Nephron progenitor cell (in vitro differentiated cells): ENCODE results near the gene AMPH.

Source experiments
- DNase-seq: peaks from one replicate; pipeline ENCODE4 v3.0.0; 2021
- H3K27ac Mint-ChIP-seq: 2 replicates; pipeline ENCODE4 v1.8.0; 2021; ENCODE audit warnings: mild to moderate bottlenecking, moderate library complexity, mixed read lengths
- H3K27me3 Mint-ChIP-seq: 2 replicates; pipeline ENCODE4 v1.8.0; 2021; ENCODE audit warnings: mild to moderate bottlenecking, low read depth, mixed read lengths; ENCODE audit not compliant: poor library complexity
- H3K36me3 Mint-ChIP-seq: 2 replicates; pipeline ENCODE4 v1.8.0; 2021; ENCODE audit warnings: low read depth, mixed read lengths
- H3K4me1 Mint-ChIP-seq: 2 replicates; pipeline ENCODE4 v1.8.0; 2021; ENCODE audit warnings: mixed read lengths
- H3K4me3 Mint-ChIP-seq: 2 replicates; pipeline ENCODE4 v1.8.0; 2021; ENCODE audit warnings: mild to moderate bottlenecking, moderate library complexity, mixed read lengths
- H3K9me3 Mint-ChIP-seq: 2 replicates; pipeline ENCODE4 v1.8.0; 2021; ENCODE audit warnings: mild to moderate bottlenecking, moderate library complexity, mixed read lengths
- TF ChIP-seq, protein P1 (sequence below): fragments of 200-600 bp; sonication (generic); IDR thresholded peaks from 2 replicates; pipeline ENCODE4 v1.5.0; 2021; ENCODE audit warnings: antibody characterized with exemption

AMPH gene

DNA sequence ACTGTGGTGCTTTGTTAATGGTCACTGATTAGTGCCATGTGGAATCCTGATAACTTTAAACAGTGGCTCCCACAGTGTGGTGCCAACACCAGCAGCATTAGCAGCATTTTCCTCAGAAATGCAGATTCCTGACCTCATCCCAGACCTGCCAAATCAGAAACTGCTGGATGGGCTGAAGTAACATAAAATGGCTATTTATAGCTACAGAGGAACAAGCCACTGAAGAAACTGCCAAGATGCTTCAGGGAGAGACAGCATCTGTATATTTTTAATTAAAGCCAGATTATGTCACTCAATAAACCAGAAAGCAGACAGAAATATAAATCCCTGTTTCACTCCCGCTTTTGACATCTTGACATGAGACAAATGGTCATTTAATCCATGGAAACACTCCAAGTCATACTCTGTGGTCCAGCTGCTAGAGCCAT, 178.5 kb downstream of the AMPH start:
- peaks cover 3% of the 10 kb centered on the region for H3K27me3 Mint-ChIP-seq
- H3K27ac Mint-ChIP-seq, result no peak overlapping the region
- TF ChIP-seq, protein P1, sequence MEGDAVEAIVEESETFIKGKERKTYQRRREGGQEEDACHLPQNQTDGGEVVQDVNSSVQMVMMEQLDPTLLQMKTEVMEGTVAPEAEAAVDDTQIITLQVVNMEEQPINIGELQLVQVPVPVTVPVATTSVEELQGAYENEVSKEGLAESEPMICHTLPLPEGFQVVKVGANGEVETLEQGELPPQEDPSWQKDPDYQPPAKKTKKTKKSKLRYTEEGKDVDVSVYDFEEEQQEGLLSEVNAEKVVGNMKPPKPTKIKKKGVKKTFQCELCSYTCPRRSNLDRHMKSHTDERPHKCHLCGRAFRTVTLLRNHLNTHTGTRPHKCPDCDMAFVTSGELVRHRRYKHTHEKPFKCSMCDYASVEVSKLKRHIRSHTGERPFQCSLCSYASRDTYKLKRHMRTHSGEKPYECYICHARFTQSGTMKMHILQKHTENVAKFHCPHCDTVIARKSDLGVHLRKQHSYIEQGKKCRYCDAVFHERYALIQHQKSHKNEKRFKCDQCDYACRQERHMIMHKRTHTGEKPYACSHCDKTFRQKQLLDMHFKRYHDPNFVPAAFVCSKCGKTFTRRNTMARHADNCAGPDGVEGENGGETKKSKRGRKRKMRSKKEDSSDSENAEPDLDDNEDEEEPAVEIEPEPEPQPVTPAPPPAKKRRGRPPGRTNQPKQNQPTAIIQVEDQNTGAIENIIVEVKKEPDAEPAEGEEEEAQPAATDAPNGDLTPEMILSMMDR, result no peak
- no peak for DNase-seq
- H3K36me3 Mint-ChIP-seq, result no peaks in the 10 kb centered on the region
- no peaks in the 10 kb centered on the region for H3K9me3 Mint-ChIP-seq
- no peaks in the 10 kb centered on the region for H3K4me1 Mint-ChIP-seq
- H3K4me3 Mint-ChIP-seq, result no peak overlapping the region

DNA sequence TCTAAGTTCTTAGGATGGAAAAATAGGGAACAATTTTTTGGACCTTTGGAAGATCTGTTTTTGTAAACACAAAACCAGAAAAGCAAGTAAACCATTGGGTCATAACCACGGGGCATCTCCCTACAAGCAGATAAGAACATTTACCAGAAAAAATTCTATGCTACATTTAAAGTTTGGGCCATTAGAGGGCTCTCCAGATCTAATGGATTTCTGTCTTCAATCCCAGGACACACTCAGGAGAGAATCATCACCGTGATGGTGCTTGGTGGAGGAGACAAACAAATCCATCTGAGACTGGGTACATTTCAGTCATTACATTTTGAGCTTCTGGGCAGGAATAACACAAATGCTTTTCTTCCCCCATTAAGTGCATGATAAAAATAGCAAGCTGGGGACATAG, 179.3 kb downstream of the AMPH start:
- Mint-ChIP-seq H3K27me3 (peaks cover 3% of the 10 kb centered on the region), H3K4me1 (no peaks in the 10 kb centered on the region), H3K9me3 (no peaks in the 10 kb centered on the region), H3K36me3 (no peaks in the 10 kb centered on the region), H3K27ac (no peak overlapping the region), H3K4me3 (no peak overlapping the region)
- DNase-seq, result no peak
- TF ChIP-seq, protein P1, result no peak

DNA sequence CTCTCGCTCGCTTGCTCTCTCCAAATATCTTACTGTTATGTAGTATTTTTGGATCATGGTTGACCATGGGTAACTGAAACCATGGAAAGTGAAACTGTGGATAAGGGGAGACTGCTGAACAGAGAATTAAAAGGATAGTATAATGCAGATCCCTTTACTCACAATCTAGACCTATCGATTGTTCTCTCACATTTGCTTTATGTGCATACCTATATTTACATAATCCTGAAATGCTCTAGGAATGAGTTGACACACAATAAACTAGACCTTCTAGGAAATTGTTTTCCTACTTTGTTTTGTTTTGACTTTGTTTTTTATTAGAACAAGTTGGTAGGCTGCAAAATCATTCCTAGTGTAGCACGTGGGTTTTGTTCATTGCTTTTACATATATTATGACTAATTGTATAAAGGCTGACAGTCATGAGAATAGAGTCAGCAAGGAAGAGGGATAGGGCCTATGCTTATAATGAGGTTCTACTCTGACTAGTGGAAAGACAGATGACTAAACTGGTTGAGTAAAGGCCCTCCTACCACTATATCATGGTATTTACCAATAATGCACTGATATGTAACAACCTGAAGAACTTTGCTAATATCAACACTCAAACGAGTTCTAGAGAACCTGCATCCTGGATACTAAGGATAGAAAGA, 182.5 kb downstream of the AMPH start:
- Mint-ChIP-seq H3K9me3 (no peaks in the 10 kb centered on the region), H3K27me3 (no peaks in the 10 kb centered on the region), H3K36me3 (no peaks in the 10 kb centered on the region)

DNA sequence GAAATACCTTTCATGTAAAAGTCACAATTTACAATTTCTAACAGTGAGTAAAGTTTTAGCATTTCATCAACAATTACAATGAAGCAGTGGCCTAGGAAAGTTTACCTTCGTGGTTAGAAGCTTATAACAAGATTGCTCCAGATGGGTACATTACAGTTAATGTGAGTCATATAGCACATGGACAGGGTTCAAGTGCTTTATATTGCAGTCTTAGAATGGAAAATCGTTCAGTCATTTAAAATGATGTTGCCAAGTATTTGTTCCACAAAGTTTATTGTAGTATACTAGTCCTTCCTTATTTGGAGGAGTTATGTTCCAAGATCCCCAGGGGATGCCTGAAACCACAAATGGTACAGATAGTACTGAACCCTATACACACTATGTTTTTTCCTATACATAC, 183.1 kb downstream of the AMPH start:
- no peak for DNase-seq
- no peaks in the 10 kb centered on the region for H3K9me3 Mint-ChIP-seq
- no peak overlapping the region for H3K4me3 Mint-ChIP-seq
- no peaks in the 10 kb centered on the region for H3K4me1 Mint-ChIP-seq
- H3K27me3 Mint-ChIP-seq, result no peaks in the 10 kb centered on the region
- TF ChIP-seq, protein P1, result no peak
- no peaks in the 10 kb centered on the region for H3K36me3 Mint-ChIP-seq
- no peak overlapping the region for H3K27ac Mint-ChIP-seq

More for the DNA sequence above, 182.5 kb downstream of the AMPH start:
- Mint-ChIP-seq H3K27ac (no peak overlapping the region), H3K4me3 (no peak overlapping the region), H3K4me1 (no peaks in the 10 kb centered on the region)
- no peak for DNase-seq
- TF ChIP-seq, protein P1, result no peak

DNA sequence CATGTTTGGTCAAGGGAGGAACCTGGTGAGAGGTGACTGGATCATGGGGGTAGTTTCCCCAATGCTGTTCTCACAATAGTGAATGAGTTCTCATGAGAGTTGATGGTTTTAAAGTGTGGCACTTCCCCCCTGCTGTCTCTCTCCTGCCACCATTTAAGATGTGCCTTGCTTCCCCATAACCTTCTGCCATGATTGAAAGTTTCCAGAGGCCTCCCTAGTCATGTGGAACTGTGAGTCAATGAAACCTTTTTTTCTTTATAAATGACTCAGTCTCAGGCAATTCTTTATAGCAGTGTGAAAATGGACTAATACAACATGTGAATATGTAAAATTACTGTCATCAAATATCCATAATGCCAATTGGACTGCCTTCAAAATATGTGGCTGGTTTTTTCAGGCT, 192.2 kb downstream of the AMPH start:
- DNase-seq, result no peak
- Mint-ChIP-seq H3K9me3 (no peaks in the 10 kb centered on the region), H3K4me1 (no peaks in the 10 kb centered on the region), H3K27me3 (no peaks in the 10 kb centered on the region), H3K36me3 (no peaks in the 10 kb centered on the region), H3K4me3 (no peak overlapping the region), H3K27ac (no peak overlapping the region)
- TF ChIP-seq, protein P1, result no peak

DNA sequence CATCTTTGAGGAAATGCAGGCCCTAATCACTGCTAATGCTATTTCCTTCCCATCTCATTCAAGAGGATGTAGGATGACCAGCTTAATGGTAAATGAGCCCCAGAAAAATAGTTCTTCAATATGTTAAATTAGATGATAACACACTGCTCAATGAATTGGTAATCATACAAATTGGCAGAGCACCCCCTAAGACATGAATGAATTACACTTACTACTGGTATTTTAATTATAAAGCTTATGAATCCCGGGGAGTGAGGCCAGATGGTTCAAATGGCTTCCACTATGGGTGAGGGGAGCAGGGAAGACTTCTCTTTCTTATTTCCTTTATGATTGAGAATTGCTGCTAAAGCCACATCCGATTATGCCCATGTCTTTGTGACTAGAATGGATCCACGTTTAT, 198.5 kb downstream of the AMPH start:
- no peak for DNase-seq
- no peak overlapping the region for H3K27ac Mint-ChIP-seq
- H3K4me1 Mint-ChIP-seq, result no peaks in the 10 kb centered on the region
- no peak overlapping the region for H3K4me3 Mint-ChIP-seq
- TF ChIP-seq, protein P1, result no peak
- no peaks in the 10 kb centered on the region for H3K9me3 Mint-ChIP-seq
- no peaks in the 10 kb centered on the region for H3K27me3 Mint-ChIP-seq
- peaks cover 5% of the 10 kb centered on the region for H3K36me3 Mint-ChIP-seq
